HEK293 (cell line): ENCODE results near the gene PACS2.

ENCODE experiments used
- CTCF ChIA-PET: fragments of 350-600 bp; formaldehyde crosslinking; extraction: SDS; loops from one replicate; lab custom pipeline; 2021; ENCODE audit warnings: antibody characterized with exemption; lab: Yijun Ruan, JAX
- POLR2A ChIA-PET: fragments of 300-600 bp; formaldehyde crosslinking; extraction: SDS; loops from one replicate; lab custom pipeline; 2020; ENCODE audit warnings: antibody characterized with exemption, inconsistent platforms; lab: Yijun Ruan, JAX
- H3K27ac ChIP-seq: fragments of 200-500 bp; sonication (Bioruptor generic); 2 replicates; pipeline ENCODE4 v1.5.1; 2014; ENCODE audit warnings: low read depth, low read length, control low read depth, inconsistent platforms; ENCODE audit errors: extremely low read depth
- H3K36me3 ChIP-seq, 2 experiments: fragments of 200-500 bp in 1 of 2; sonication (Bioruptor generic) in 1 of 2; 1 replicate in 1 of 2; 2 replicates in 1 of 2; pipeline ENCODE4 v1.5.1; 2014 to 2017; ENCODE audit warnings: inconsistent platforms in 2 of 2, low read length in 2 of 2; ENCODE audit not compliant: control insufficient read depth in 2 of 2, insufficient read depth in 1 of 2
- H3K4me1 ChIP-seq: fragments of 200-500 bp; sonication (Bioruptor generic); 2 replicates; pipeline ENCODE4 v1.5.1; 2014; ENCODE audit warnings: mild to moderate bottlenecking, low read length, inconsistent platforms; ENCODE audit not compliant: control insufficient read depth, insufficient read depth
- H3K4me3 ChIP-seq: 2 replicates; pipeline ENCODE4 v1.5.1; 2011; ENCODE audit warnings: low read depth, mild to moderate bottlenecking, control low read depth, low read length, moderate library complexity
- H3K9me3 ChIP-seq: fragments of 200-500 bp; sonication (Bioruptor generic); 2 replicates; pipeline ENCODE4 v1.5.1; 2014; ENCODE audit warnings: low read depth, low read length, inconsistent platforms; ENCODE audit not compliant: control insufficient read depth, insufficient read depth
- HOXA7 ChIP-seq: sonication (generic); formaldehyde crosslinking; IDR thresholded peaks from 2 replicates; pipeline ENCODE4 v1.8.1; 2022; ENCODE audit warnings: missing genetic modification reagents, borderline replicate concordance
- IKZF3 ChIP-seq: fragments of 450-650 bp; IDR thresholded peaks from 2 replicates; pipeline ENCODE4 v1.5.0; 2018; ENCODE audit warnings: missing biosample characterization, mild to moderate bottlenecking, missing genetic modification characterization, moderate library complexity
- OVOL3 ChIP-seq: fragments of 450-650 bp; formaldehyde crosslinking; IDR thresholded peaks from 2 replicates; pipeline ENCODE4 v1.5.1; 2016; ENCODE audit warnings: missing biosample characterization, missing genetic modification characterization
- PRDM4 ChIP-seq: fragments of 450-650 bp; formaldehyde crosslinking; IDR thresholded peaks from 2 replicates; pipeline ENCODE4 v1.5.1; 2017; ENCODE audit warnings: missing biosample characterization, missing genetic modification characterization
- SETDB1 ChIP-seq: IDR thresholded peaks from one replicate; pipeline ENCODE4 v1.6.1; 2017; ENCODE audit warnings: mild to moderate bottlenecking, low read length, moderate library complexity, mixed read lengths; ENCODE audit not compliant: insufficient read length
- ZBTB20 ChIP-seq: fragments of 450-650 bp; formaldehyde crosslinking; IDR thresholded peaks from 2 replicates; pipeline ENCODE4 v1.5.1; 2016; ENCODE audit warnings: missing biosample characterization, missing genetic modification characterization
- ZNF112 ChIP-seq: fragments of 450-650 bp; formaldehyde crosslinking; IDR thresholded peaks from 2 replicates; pipeline ENCODE4 v1.5.0; 2017; ENCODE audit warnings: missing biosample characterization, missing genetic modification characterization
- ZNF133 ChIP-seq: fragments of 450-650 bp; formaldehyde crosslinking; IDR thresholded peaks from 2 replicates; pipeline ENCODE4 v1.5.1; 2016; ENCODE audit warnings: missing biosample characterization, missing genetic modification characterization
- ZNF169 ChIP-seq: fragments of 450-650 bp; formaldehyde crosslinking; IDR thresholded peaks from 2 replicates; pipeline ENCODE4 v1.5.1; 2016; ENCODE audit warnings: missing biosample characterization, missing genetic modification characterization
- ZNF211 ChIP-seq: fragments of 450-650 bp; formaldehyde crosslinking; IDR thresholded peaks from 2 replicates; pipeline ENCODE4 v1.5.1; 2016; ENCODE audit warnings: low read depth, missing biosample characterization, missing genetic modification characterization
- ZNF248 ChIP-seq: fragments of 450-650 bp; formaldehyde crosslinking; IDR thresholded peaks from 2 replicates; pipeline ENCODE4 v1.5.1; 2017; ENCODE audit warnings: missing biosample characterization, missing genetic modification characterization
- ZNF311 ChIP-seq: fragments of 450-650 bp; formaldehyde crosslinking; IDR thresholded peaks from 2 replicates; pipeline ENCODE4 v1.5.1; 2017; ENCODE audit warnings: missing biosample characterization, missing genetic modification characterization, borderline replicate concordance
- ZNF423 ChIP-seq: fragments of 450-650 bp; formaldehyde crosslinking; IDR thresholded peaks from 2 replicates; pipeline ENCODE4 v1.5.1; 2016; ENCODE audit warnings: missing biosample characterization, missing genetic modification characterization
- ZNF473 ChIP-seq: fragments of 450-650 bp; formaldehyde crosslinking; IDR thresholded peaks from 2 replicates; pipeline ENCODE4 v1.5.1; 2017; ENCODE audit warnings: missing biosample characterization, missing genetic modification characterization
- ZNF555 ChIP-seq: fragments of 450-650 bp; formaldehyde crosslinking; conservative IDR thresholded peaks from 2 replicates; pipeline ENCODE4 v1.5.1; 2017; ENCODE audit warnings: missing biosample characterization, mild to moderate bottlenecking, missing genetic modification characterization, inconsistent platforms
- ZNF571 ChIP-seq: fragments of 450-650 bp; formaldehyde crosslinking; IDR thresholded peaks from 2 replicates; pipeline ENCODE4 v1.5.0; 2017; ENCODE audit warnings: missing biosample characterization, missing genetic modification characterization
- ZNF610 ChIP-seq: fragments of 450-650 bp; formaldehyde crosslinking; IDR thresholded peaks from 2 replicates; pipeline ENCODE4 v1.5.1; 2016; ENCODE audit warnings: missing biosample characterization, missing genetic modification characterization, borderline replicate concordance
- ZNF660 ChIP-seq: fragments of 450-650 bp; IDR thresholded peaks from 2 replicates; pipeline ENCODE4 v1.5.1; 2018; ENCODE audit warnings: missing biosample characterization, mild to moderate bottlenecking, missing genetic modification characterization
- ZNF664 ChIP-seq: fragments of 450-650 bp; formaldehyde crosslinking; IDR thresholded peaks from 2 replicates; pipeline ENCODE4 v1.5.1; 2016; ENCODE audit warnings: missing biosample characterization, missing genetic modification characterization
- TF ChIP-seq, protein P1 (sequence below): fragments of 450-650 bp; formaldehyde crosslinking; IDR thresholded peaks from 2 replicates; pipeline ENCODE4 v1.5.1; 2017; ENCODE audit warnings: missing biosample characterization, missing genetic modification characterization

The PACS2 gene

DNA sequence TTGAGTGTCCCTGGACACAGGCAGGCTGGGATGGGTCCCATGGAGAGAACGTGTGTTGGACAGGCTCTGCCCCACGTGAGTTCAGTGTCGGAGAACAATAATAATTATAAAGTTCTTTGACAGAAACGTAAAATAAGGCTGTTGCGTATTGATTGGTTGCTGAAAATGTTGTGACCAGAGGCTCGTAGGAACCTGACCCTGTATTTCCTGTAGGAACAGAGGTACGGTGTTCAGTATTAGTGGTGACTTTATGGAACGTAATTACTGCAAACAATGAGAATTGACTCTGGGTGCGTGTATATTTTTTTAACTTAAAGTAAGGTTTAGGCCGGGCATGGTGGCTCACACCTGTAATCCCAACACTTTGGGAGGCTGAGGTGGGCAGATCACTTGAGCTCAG is 112.9 kb downstream of the PACS2 start:
- Histone ChIP-seq H3K4me1 (peaks cover 4% of the 10 kb centered on the region; the same call in 1 of the 2 replicates), H3K4me3 (no peak overlapping the region), H3K27ac (no peak overlapping the region), H3K9me3 (no peaks in the 10 kb centered on the region; the same call in 1 of the 2 replicates), H3K36me3 (peaks cover 21 to 63% of the 10 kb centered on the region in 2 experiments; a peak in 2 of 3 replicates)
- ChIA-PET POLR2A (no interaction called here), CTCF (no interaction called here)
- TF ChIP-seq SETDB1 (peak; percentile 53), ZNF555 (tag by site-specific recombination) (peak; percentile 75), ZNF133 (tag by site-specific recombination) (0 out of 2 replicates have a peak, but pooled peaks have one; percentile 33)
- TF ChIP-seq, protein P1, sequence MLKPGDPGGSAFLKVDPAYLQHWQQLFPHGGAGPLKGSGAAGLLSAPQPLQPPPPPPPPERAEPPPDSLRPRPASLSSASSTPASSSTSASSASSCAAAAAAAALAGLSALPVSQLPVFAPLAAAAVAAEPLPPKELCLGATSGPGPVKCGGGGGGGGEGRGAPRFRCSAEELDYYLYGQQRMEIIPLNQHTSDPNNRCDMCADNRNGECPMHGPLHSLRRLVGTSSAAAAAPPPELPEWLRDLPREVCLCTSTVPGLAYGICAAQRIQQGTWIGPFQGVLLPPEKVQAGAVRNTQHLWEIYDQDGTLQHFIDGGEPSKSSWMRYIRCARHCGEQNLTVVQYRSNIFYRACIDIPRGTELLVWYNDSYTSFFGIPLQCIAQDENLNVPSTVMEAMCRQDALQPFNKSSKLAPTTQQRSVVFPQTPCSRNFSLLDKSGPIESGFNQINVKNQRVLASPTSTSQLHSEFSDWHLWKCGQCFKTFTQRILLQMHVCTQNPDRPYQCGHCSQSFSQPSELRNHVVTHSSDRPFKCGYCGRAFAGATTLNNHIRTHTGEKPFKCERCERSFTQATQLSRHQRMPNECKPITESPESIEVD, result no peak

DNA sequence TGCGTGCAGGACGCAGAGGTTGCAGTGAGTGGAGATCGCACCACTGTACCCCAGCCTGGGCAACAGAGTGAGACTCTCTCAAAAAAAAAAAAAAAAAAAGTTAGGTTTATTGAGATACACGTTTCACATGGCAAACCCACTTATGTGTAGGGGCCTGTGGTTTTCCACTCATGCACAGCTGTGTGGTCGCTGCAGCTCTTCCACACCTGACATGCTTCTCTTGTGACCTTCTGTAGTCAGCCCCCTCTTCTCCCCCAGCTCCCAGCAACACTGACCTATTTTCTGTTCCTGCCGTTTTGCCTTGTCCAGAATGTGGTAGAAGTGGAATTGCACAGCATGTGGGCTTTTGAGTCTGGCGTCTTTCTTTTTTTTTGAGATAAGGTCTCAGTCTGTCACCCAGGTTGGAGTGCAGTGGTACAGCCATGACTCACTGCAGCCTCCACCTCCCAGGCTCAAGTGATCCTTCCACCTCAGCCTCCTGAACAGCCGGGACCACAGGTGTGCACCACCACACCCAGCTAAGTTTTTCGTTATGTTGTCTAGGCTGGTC is 113.5 kb downstream of the PACS2 start:
- no peaks in the 10 kb centered on the region for H3K4me1 ChIP-seq
- ChIA-PET POLR2A (no interaction called here), CTCF (no interaction called here)
- peak; percentile 18 for TF ChIP-seq SETDB1
- TF ChIP-seq ZNF610 (tag by site-specific recombination), result no peak
- TF ChIP-seq ZNF664 (tag by site-specific recombination), result peak; percentile 82
- H3K27ac ChIP-seq, result no peak overlapping the region
- H3K9me3 ChIP-seq, result no peaks in the 10 kb centered on the region; the same call in 1 of the 2 replicates
- H3K4me3 ChIP-seq, result no peak overlapping the region
- peaks cover 20 to 58% of the 10 kb centered on the region in 2 experiments; a peak in 2 of 3 replicates for H3K36me3 ChIP-seq

DNA sequence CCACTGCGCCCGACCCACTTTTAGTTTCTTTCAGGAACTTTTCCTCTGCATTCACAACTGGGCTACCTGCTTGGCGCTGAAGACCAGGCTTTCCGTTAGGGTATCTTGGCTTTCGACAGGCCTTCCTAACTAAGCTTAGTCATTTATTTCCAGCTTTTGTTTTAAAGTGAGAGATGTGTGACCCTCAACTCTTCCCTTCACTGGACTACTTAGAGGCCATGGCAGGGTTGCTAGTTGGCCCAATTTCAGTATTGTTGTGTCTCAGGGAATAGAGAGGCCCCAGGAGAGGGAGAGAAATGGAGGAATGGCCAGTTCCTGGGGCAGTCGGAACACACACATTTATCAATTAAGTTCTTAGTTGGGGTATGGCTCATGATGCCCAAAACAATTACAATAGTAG is 115.5 kb downstream of the PACS2 start:
- peaks cover 17 to 48% of the 10 kb centered on the region in 2 experiments; a peak in 2 of 3 replicates for H3K36me3 ChIP-seq
- no peaks in the 10 kb centered on the region; the same call in 1 of the 2 replicates for H3K9me3 ChIP-seq
- H3K4me1 ChIP-seq, result no peaks in the 10 kb centered on the region
- TF ChIP-seq ZNF473 (tag by site-specific recombination) (no peak), ZNF169 (no peak), ZNF423 (tag by site-specific recombination) (no peak), ZNF571 (tag by site-specific recombination) (no peak), HOXA7 (CRISPR knock-in tag) (no peak), ZNF211 (no peak), ZNF248 (tag by site-specific recombination) (no peak), OVOL3 (tag by site-specific recombination) (no peak), ZBTB20 (tag by site-specific recombination) (no peak), PRDM4 (tag by site-specific recombination) (no peak), ZNF311 (no peak), ZNF112 (tag by site-specific recombination) (no peak), IKZF3 (tag by site-specific recombination) (no peak), ZNF660 (tag by site-specific recombination) (no peak)
- ChIA-PET CTCF (interaction anchor here (0.6 to 1.5 kb wide), 2 partner anchors 51 to 109 kb away, joined by 3 to 4 read pairs; no protein-coding TSS in a partner anchor), POLR2A (no interaction called here)
- no peak overlapping the region for H3K27ac ChIP-seq
- H3K4me3 ChIP-seq, result no peak overlapping the region
